GM21576 (cell line): ENCODE results near the gene ALOX5AP.
"Not testable (repeated sequence)": the region's sequence is repeated elsewhere in the genome, so short reads cannot be mapped to it uniquely, and the experiment has no call there.

Experiments
- ATAC-seq: cut with Tn5 transposase; IDR thresholded peaks from one replicate; pipeline ENCODE4 v1.9.1; 2021; ENCODE audit warnings: mild to moderate bottlenecking, moderate library complexity; ENCODE audit not compliant: unreplicated experiment

ALOX5AP gene

GRCh38 chr13:30736461-30737320 is 1.3 kb downstream of the ALOX5AP start:
- ATAC-seq = no peak

DNA sequence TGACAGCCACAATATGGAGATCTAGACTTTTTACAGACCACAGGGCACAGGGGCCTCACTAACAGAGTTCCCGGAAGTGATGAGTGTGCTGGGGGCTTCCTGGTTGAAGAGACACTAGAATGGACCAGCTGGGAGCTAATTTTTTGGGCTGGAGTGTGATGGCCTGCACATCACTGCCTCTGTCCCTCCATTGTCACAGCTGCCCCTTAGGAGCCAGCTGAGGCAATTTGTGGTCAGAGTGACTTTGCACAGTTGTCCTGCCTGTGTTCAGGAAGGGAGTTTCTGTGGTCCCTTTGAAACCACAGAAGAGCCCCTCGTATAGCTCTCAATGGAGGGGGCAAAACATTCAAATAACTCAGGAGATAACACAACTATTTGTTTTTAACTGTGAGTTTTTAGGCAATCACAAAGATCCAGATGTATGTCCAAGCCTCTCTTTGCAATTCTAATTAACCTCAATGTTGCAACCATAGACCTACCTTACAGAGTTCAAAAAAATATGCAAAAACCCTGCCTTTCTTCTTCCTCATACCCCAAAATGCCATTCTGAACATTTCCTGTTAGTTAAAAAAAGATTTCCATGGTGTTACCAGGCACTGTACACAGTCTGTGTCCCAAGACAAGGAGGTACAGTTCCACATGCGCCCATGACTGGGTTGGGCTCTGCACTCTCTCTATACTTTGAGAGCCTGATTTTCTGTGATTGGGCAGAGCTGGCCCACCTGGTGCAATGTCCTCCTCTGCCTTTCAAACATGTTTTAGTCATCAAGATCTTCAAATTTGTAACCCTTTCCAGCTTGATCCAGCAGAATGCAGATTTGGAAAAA is 2.4 kb downstream of the ALOX5AP start:
- ATAC-seq = no peak

DNA sequence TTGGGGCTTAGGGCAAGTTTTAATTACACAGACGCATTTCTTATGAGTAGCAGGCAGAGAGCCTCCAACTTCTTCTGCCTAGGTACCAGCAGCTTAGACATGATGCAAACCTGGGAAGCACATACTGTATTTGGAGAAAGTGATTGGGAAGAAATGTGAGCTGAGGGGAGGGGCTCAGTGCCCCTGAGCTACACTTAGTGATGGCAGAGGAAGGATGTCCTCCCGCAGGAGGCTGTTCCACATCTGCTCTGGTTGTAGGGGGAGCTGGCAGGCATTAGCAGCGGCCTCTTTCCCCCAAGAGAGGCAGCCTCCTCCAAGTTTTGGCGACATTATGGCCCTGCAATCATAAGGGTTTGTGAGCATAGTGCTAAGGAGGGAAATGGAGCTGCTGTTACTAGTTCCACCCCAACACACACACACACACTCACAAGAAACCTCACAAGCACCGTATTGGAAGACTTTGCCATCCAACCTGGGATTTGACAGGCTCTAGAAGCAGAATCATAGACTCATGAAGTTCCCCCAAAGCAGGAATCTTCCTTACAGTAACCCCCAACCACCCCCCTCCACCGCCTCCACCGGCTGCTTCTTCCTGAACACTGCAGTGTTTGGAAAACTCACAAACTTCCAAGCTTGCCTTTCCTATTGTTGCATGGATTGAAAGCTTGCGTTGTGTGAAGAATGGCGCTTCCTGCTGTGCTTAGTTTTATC is 3.3 kb downstream of the ALOX5AP start:
- no peak for ATAC-seq

GRCh38 chr13:30739237-30739528 is 3.8 kb downstream of the ALOX5AP start:
- ATAC-seq = no peak

GRCh38 chr13:30739761-30740642 is 4.7 kb downstream of the ALOX5AP start:
- ATAC-seq = no peak

GRCh38 chr13:30742901-30743300 is 7.6 kb downstream of the ALOX5AP start:
- no peak for ATAC-seq

DNA sequence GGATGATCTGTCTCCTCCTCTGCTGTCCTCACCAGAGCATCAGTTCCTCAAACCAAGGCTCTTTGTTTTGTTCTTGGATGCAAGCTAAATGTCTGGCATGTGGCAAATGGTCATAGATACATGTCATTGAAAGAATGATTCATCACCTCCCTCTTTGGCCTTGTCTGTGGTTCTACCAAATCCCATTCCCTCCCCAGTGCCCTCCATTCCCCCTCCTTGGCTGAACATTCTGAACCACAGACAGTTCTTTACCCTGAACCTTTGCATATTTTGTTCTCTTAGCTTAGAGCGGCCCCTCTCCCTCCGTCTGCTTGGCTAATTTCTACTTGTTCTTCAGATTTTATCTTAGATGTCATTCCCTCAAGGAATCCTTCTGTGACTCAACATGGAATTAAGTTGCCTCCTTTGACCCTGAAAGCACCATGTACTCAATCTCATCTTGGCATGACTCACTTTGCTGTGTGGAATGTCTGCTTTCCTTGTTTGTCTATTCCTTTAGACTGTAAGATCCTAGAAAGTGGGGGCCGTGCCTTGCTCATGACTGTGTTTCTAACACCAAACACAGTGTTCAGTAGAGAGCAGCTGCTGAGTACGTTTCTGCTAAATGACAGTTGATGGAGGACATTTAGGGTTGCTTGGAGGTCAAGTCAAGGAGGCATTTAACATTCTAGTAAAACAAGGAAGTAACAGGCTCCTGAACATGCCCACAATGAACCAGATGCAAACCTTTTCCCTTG is 8.1 kb downstream of the ALOX5AP start:
- no peak for ATAC-seq

DNA sequence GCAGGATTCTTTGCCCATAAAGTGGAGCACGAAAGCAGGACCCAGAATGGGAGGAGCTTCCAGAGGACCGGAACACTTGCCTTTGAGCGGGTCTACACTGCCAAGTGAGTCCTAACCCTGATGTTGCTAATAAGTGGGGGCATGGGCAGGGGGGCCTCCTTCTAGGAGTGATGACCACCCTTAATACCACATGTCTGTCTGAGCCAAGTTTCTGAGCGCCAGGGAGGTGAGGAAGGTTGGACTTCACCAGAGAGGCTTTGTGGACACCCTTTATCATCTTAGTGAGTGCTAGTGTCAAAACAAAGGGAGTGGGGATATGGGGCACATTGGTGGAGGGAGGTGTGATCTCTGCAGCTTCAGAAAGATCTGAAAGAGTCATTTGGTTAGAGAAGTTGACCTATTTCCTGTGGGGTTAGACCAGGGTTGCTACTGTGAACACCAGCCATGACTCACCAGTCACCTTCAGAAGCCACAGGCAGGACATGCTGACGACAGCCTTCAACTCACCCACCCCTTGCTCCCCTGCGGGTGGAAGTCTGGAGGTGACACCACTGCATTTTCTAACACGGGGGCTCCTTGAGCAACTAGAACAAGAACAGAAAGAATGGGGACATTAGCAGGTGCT is 8.8 kb downstream of the ALOX5AP start:
- peak; percentile 94 for ATAC-seq

- no peak for ATAC-seq
These were observed 9.3 kb downstream of the ALOX5AP start for GRCh38 chr13:30744681-30745077.

DNA sequence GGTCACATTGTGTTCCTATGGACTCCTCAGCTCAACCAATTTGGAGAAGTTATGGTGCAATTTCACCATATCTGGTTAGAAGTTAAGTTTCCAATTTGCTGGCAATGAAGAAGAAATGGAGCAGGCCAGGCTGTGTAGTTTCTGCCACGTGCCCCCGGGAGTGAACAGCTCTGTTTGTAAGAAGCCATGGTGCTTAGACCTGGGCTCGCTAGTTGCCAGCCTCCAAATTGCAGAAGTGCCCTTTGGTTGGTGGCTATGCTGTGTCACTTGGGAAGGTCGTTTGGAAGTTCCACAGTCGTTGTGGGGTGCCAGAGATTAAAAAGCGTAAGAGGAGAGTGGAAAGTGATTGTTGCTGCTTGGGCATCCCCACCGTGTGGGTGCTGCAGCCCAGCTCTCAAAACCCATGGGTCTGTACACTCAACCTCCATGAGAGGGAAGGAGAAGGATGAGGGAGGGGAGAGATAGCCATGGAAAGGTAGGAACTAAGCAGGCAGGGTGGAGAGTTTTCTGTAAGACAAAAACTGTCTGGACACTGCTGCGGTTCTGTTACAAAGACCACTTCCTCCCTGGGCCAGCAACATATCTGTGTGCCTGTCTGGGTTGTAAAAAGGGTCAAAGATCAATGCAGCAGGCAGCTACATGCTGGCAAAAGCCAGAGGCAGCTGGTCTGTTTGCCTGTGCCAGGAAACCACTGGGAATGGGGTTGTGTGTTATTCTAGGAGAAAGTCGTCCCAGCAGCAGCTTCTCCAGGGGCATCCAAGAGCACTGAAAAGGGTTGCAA is 10.8 kb downstream of the ALOX5AP start:
- no peak for ATAC-seq

DNA sequence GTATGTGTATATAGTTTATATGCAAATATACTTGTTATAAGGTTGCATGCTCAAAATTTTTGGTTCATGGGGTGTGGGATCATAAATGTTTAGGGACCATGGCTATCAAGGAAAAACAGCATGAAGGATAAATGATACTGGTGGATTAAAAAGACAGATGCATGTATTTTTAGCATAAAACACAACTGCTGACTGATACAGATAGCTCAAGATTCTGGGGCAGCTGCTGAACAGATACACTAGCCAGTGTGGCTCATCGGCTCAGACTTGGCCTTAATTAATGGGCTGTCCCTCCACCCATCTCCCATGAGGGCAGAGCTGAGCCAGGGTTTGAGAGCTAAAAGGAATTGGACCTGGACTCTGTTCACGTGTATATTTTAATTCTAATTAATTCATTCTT is 11.4 kb downstream of the ALOX5AP start:
- ATAC-seq = no peak

DNA sequence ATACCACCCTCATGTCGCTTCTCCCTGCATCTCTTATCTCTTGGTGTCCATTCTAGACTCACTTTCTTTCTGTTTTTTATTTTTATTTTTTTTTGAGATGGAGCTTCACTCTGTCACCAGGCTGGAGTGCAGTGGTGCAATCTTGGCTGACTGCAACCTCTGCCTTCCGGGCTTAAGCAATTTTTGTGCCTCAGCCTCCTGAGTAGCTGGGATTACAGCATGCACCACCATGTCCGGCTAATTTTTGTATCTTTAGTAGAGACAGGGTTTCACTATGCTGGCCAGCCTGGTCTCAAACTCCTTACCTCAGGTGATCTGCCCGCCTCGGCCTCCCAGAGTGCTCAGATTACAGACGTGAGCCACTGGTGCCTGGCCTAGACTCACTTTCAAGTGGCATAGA is 12.5 kb downstream of the ALOX5AP start:
- ATAC-seq = not testable (repeated sequence)

GRCh38 chr13:30748717-30749116 is 13.4 kb downstream of the ALOX5AP start:
- ATAC-seq = no peak

DNA sequence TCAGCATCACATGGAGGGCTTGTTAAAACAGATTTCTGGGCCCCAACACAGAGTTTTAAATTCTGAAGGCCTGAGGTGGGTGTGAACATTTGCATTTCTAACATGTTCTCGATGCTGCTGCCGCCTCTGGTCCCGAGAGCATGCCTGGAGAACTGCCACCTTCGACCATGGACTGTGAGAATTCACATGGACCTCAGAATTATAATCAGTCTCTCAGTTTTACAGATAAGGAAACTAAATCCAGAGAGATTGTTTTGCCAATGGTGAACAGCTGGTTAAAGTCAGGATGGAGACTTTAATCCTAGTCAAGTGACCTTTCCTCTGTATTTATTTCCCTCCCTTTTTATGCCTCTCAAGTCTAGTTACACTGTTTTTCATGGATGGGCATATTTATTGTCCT is 14.7 kb downstream of the ALOX5AP start:
- no peak for ATAC-seq

GRCh38 chr13:30751183-30751933 is 16.0 kb downstream of the ALOX5AP start:
- no peak for ATAC-seq

GRCh38 chr13:30752201-30752797 is 17.0 kb downstream of the ALOX5AP start:
- no peak for ATAC-seq

GRCh38 chr13:30753030-30753616 is 17.8 kb downstream of the ALOX5AP start:
- no peak for ATAC-seq
